SK-N-SH (cell line): Measurements from ENCODE around the gene MOCOS.

Experiments
- ELF1 ChIP-seq: IDR thresholded peaks from 2 replicates; pipeline ENCODE4 v1.4.0; 2012
- GABPA ChIP-seq: IDR thresholded peaks from 2 replicates; pipeline ENCODE4 v1.4.0; 2012; ENCODE audit warnings: low read depth, mild to moderate bottlenecking
- JUND ChIP-seq: IDR thresholded peaks from 2 replicates; pipeline ENCODE4 v1.4.0; 2012
- POLR2AphosphoS5 ChIP-seq: IDR thresholded peaks from 2 replicates; pipeline ENCODE4 v1.6.1; 2012; ENCODE audit warnings: low read depth, low read length
- SIN3A ChIP-seq: IDR thresholded peaks from 2 replicates; pipeline ENCODE4 v1.6.1; 2012; ENCODE audit warnings: low read depth, mild to moderate bottlenecking, low read length, moderate library complexity, borderline replicate concordance
- TAF1 ChIP-seq: IDR thresholded peaks from 2 replicates; pipeline ENCODE4 v1.6.1; 2012; ENCODE audit warnings: low read depth, mild to moderate bottlenecking, low read length, moderate library complexity, borderline replicate concordance
- TF ChIP-seq, protein P1 (sequence below): fragments of 200-600 bp; sonication (generic); IDR thresholded peaks from 2 replicates; pipeline ENCODE4 v1.6.1; 2017; ENCODE audit warnings: antibody characterized with exemption, mild to moderate bottlenecking, moderate library complexity
- TF ChIP-seq, protein P2 (sequence below): IDR thresholded peaks from 2 replicates; pipeline ENCODE4 v1.4.0; 2012; ENCODE audit warnings: low read depth
- TF ChIP-seq, protein P3 (sequence below): fragments of 150-350 bp; IDR thresholded peaks from 2 replicates; pipeline ENCODE4 v1.6.1; 2017; ENCODE audit warnings: antibody characterized with exemption, low read length, low read depth, borderline replicate concordance

DNA sequence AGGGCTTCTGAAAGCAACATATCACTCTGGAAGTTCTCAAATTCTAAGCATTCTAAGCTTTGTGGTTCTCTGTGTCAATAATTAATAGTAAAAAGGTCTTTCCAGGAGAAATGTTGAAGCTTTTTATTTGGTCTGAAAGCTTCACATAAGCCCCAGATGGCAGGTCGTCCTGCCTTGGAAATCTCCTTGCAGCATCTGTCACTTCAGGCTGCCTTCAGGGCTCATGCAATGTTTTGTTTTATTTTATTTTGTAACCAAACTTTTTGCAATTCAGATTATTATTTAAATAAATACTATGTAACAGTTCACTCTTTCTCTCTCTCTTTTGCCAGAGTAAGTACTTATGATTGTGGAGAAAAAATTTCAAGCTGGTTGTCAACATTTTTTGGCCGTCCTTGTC, 63.5 kb downstream of the MOCOS start:
- TF ChIP-seq, protein P1, sequence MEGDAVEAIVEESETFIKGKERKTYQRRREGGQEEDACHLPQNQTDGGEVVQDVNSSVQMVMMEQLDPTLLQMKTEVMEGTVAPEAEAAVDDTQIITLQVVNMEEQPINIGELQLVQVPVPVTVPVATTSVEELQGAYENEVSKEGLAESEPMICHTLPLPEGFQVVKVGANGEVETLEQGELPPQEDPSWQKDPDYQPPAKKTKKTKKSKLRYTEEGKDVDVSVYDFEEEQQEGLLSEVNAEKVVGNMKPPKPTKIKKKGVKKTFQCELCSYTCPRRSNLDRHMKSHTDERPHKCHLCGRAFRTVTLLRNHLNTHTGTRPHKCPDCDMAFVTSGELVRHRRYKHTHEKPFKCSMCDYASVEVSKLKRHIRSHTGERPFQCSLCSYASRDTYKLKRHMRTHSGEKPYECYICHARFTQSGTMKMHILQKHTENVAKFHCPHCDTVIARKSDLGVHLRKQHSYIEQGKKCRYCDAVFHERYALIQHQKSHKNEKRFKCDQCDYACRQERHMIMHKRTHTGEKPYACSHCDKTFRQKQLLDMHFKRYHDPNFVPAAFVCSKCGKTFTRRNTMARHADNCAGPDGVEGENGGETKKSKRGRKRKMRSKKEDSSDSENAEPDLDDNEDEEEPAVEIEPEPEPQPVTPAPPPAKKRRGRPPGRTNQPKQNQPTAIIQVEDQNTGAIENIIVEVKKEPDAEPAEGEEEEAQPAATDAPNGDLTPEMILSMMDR, result no peak
- TF ChIP-seq, protein P2, sequence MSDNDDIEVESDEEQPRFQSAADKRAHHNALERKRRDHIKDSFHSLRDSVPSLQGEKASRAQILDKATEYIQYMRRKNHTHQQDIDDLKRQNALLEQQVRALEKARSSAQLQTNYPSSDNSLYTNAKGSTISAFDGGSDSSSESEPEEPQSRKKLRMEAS, result no peak
- TF ChIP-seq POLR2AphosphoS5 (no peak), GABPA (no peak), TAF1 (no peak), JUND (no peak), SIN3A (no peak), ELF1 (no peak)
- TF ChIP-seq, protein P3, sequence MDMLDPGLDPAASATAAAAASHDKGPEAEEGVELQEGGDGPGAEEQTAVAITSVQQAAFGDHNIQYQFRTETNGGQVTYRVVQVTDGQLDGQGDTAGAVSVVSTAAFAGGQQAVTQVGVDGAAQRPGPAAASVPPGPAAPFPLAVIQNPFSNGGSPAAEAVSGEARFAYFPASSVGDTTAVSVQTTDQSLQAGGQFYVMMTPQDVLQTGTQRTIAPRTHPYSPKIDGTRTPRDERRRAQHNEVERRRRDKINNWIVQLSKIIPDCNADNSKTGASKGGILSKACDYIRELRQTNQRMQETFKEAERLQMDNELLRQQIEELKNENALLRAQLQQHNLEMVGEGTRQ, result no peak
